IMR-90 (cell line): ENCODE results near the gene EDC4. TPM values are rescaled to one million over a fixed set of nuclear protein-coding genes. Genes with fewer than 3 reads are reported as not detected.
"Not testable (repeated sequence)": the region's sequence is repeated elsewhere in the genome, so short reads cannot be mapped to it uniquely, and the experiment has no call there.

ENCODE experiments used
- ATAC-seq: fragments of 200-7000 bp; cut with Tn5 transposase; 2 replicates; pipeline ENCODE4 v1.9.1; 2020; ENCODE audit warnings: low read depth, mild to moderate bottlenecking, moderate library complexity
- BruUV-seq: library from RNA; stranded (reverse); fragments of 400-500 nt; replicated peaks from 2 replicates; lab custom pipeline; 2021; lab: Mats Ljungman, UMichigan
- CTCF ChIA-PET: fragments of 300-600 bp; formaldehyde crosslinking; extraction: SDS; loops from one replicate; lab custom pipeline; 2021; ENCODE audit warnings: antibody characterized with exemption; lab: Yijun Ruan, JAX
- POLR2A ChIA-PET: fragments of 300-600 bp; sonication (Branson Sonifier 250); formaldehyde crosslinking; loops from one replicate; lab custom pipeline; 2022; ENCODE audit warnings: antibody characterized with exemption; ENCODE audit not compliant: unreplicated experiment; lab: Charles Lee
- DNase-seq: peaks from one replicate; pipeline ENCODE4 v3.0.0; 2013
- H2AFZ ChIP-seq: replicated peaks from 2 replicates; pipeline ENCODE3; 2013; ENCODE audit warnings: low read length, mild to moderate bottlenecking; ENCODE audit not compliant: poor library complexity
- H2AK5ac ChIP-seq: 2 replicates; pipeline ENCODE4 v1.6.1; 2013; ENCODE audit warnings: low read depth, low read length, inconsistent platforms
- H2AK9ac ChIP-seq: replicated peaks from 2 replicates; pipeline ENCODE3; 2013; ENCODE audit warnings: mild to moderate bottlenecking, low read depth, low read length, moderate library complexity; ENCODE audit not compliant: poor library complexity
- H2BK120ac ChIP-seq: 2 replicates; pipeline ENCODE4 v1.6.1; 2013; ENCODE audit warnings: low read depth, low read length, inconsistent platforms
- H2BK15ac ChIP-seq: 3 replicates; pipeline ENCODE4 v1.6.1; 2013; ENCODE audit warnings: low read depth, low read length, inconsistent platforms
- H2BK20ac ChIP-seq: 2 replicates; pipeline ENCODE4 v1.6.1; 2013; ENCODE audit warnings: low read depth, mild to moderate bottlenecking, inconsistent platforms, low read length, moderate library complexity
- H2BK5ac ChIP-seq: 2 replicates; pipeline ENCODE4 v1.6.1; 2013; ENCODE audit warnings: mild to moderate bottlenecking, low read depth, low read length, inconsistent platforms; ENCODE audit not compliant: poor library complexity, severe bottlenecking
- H3K14ac ChIP-seq: replicated peaks from 2 replicates; pipeline ENCODE4 v1.6.1; 2013; ENCODE audit warnings: low read depth, low read length, inconsistent platforms
- H3K18ac ChIP-seq: 2 replicates; pipeline ENCODE4 v1.6.1; 2013; ENCODE audit warnings: low read depth, low read length, control low read depth
- H3K23ac ChIP-seq: 2 replicates; pipeline ENCODE4 v1.6.1; 2013; ENCODE audit warnings: low read depth, low read length, inconsistent platforms
- H3K27ac ChIP-seq: 2 replicates; pipeline ENCODE4 v1.5.1; 2013; ENCODE audit warnings: mild to moderate bottlenecking, control low read depth, low read length; ENCODE audit not compliant: insufficient read depth
- H3K27me3 ChIP-seq: 2 replicates; pipeline ENCODE4 v1.6.1; 2013; ENCODE audit warnings: low read length; ENCODE audit not compliant: control insufficient read depth, insufficient read depth
- H3K36me3 ChIP-seq: 2 replicates; pipeline ENCODE4 v1.6.1; 2013; ENCODE audit warnings: low read length, mixed read lengths; ENCODE audit not compliant: control insufficient read depth, insufficient read depth
- H3K4ac ChIP-seq: 2 replicates; pipeline ENCODE4 v1.6.1; 2013; ENCODE audit warnings: low read depth, low read length, inconsistent platforms
- H3K4me1 ChIP-seq: 2 replicates; pipeline ENCODE4 v1.6.1; 2013; ENCODE audit warnings: low read length, mixed read lengths; ENCODE audit not compliant: control insufficient read depth, insufficient read depth
- H3K4me2 ChIP-seq: 2 replicates; pipeline ENCODE4 v1.6.1; 2013; ENCODE audit warnings: low read depth, mild to moderate bottlenecking, control low read depth, low read length, moderate library complexity
- H3K4me3 ChIP-seq: 2 replicates; pipeline ENCODE4 v1.5.1; 2013; ENCODE audit warnings: low read depth, mild to moderate bottlenecking, control low read depth, low read length, moderate library complexity; ENCODE audit not compliant: insufficient read depth
- H3K56ac ChIP-seq: 2 replicates; pipeline ENCODE4 v1.6.1; 2013; ENCODE audit warnings: low read length, inconsistent platforms; ENCODE audit not compliant: insufficient read depth; ENCODE audit errors: extremely low read depth
- H3K79me1 ChIP-seq, 2 experiments: 2 replicates each; pipeline ENCODE4 v1.6.1; 2013; ENCODE audit warnings: low read length in 2 of 2, inconsistent platforms in 1 of 2, low read depth in 1 of 2
- H3K9ac ChIP-seq: 2 replicates; pipeline ENCODE4 v1.6.1; 2013; ENCODE audit warnings: low read depth, low read length, control low read depth
- H3K9me1 ChIP-seq: 2 replicates; pipeline ENCODE4 v1.6.1; 2013; ENCODE audit warnings: low read length, inconsistent platforms; ENCODE audit not compliant: insufficient read depth
- H3K9me3 ChIP-seq: 2 replicates; pipeline ENCODE4 v1.6.1; 2013; ENCODE audit warnings: low read length; ENCODE audit not compliant: control insufficient read depth, insufficient read depth
- H4K20me1 ChIP-seq: 2 replicates; pipeline ENCODE4 v1.6.1; 2013; ENCODE audit warnings: low read length, inconsistent platforms; ENCODE audit not compliant: insufficient read depth
- H4K5ac ChIP-seq: 2 replicates; pipeline ENCODE4 v1.6.1; 2013; ENCODE audit warnings: mild to moderate bottlenecking, low read depth, low read length, control low read depth
- H4K8ac ChIP-seq, 2 experiments: 2 replicates each; pipeline ENCODE4 v1.6.1; 2013; ENCODE audit warnings: low read depth in 2 of 2, low read length in 2 of 2, control low read depth in 1 of 2, inconsistent platforms in 1 of 2
- H4K91ac ChIP-seq: 2 replicates; pipeline ENCODE4 v1.6.1; 2013; ENCODE audit warnings: low read depth, low read length, inconsistent platforms; ENCODE audit not compliant: insufficient read depth
- WGBS, 2 experiments: methylation state at CpG; one replicate each; pipeline versions ENCODE4 v1.1.5 to v1.1.7; 2013; ENCODE audit warnings: missing lambda C conversion rate in 2 of 2; ENCODE audit not compliant: insufficient read length in 1 of 2; ENCODE audit errors: extremely low coverage in 2 of 2; 5-methylcytosine and 5-hydroxymethylcytosine counted together
- dilution Hi-C: fragments of 300-500 bp; cut with HindIII; formaldehyde crosslinking; loops from one replicate; pipeline ENCODE4 v1.14.3; 2018; ENCODE audit warnings: low sequenced_read_pairs; ENCODE audit not compliant: unreplicated experiment
- in situ Hi-C: fragments of 300-500 bp; cut with MboI; formaldehyde crosslinking; loops from 3 replicates; pipeline ENCODE4 v1.14.3; 2019; ENCODE audit warnings: low sequenced_read_pairs, inconsistent platforms, mixed read lengths
- intact Hi-C: fragments of 100-400 bp; cut with micrococcal nuclease; formaldehyde crosslinking; loops from 2 replicates; pipeline ENCODE4 v1.10.0; 2022
- polyA plus RNA-seq, 3 experiments: library from polyadenylated mRNA; depleted of rRNA; stranded (reverse); fragments of >200 nt; gene quantifications; 2 replicates each; pipeline ENCODE4 v1.2.3, GENCODE V29; 2012; ENCODE audit warnings: low replicate concordance in 1 of 3
- total RNA-seq: library from RNA; depleted of rRNA; stranded (reverse); fragments of >200 nt; gene quantifications from 2 replicates; pipeline ENCODE4 v1.2.3, GENCODE V29; 2012

The EDC4 gene
- total and polyA plus RNA-seq, 2 of the 4 experiments (the other 2 are of a cell fraction), result 33.2 to 64.0 TPM

DNA sequence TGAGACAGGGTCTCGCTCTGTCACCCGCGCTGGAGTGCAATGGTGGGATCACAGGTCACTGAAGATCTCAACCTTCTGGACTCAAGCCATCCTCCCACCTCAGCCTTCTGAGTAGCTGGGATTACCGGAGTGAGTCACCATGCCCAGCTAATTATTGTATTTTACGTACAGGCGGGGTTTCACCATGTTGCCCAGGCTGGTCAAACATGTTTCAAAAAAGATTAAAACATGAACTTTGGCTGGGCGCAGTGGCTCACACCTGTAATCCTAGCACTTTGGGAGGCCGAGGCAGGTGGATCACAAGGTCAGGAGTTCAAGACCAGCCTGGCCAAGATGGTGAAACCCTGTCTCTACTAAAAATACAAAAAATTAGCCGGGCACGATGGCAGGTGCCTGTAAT lies 35.7 kb upstream of the EDC4 start:
- H4K8ac ChIP-seq, dilution Hi-C loops, H3K36me3 ChIP-seq, H3K4me2 ChIP-seq, ATAC-seq, intact Hi-C loops, H2AK5ac ChIP-seq, H3K9me3 ChIP-seq, H3K9ac ChIP-seq, H3K23ac ChIP-seq, H3K14ac ChIP-seq, H4K20me1 ChIP-seq, in situ Hi-C loops, H2BK20ac ChIP-seq, H3K4me3 ChIP-seq, H2BK15ac ChIP-seq, H3K4me1 ChIP-seq, H3K27me3 ChIP-seq, H3K56ac ChIP-seq, H4K91ac ChIP-seq, H3K27ac ChIP-seq, BruUV-seq, H2AK9ac ChIP-seq, POLR2A ChIA-PET, DNase-seq, H3K18ac ChIP-seq, H2BK120ac ChIP-seq, H4K5ac ChIP-seq, CTCF ChIA-PET, H2BK5ac ChIP-seq, H3K4ac ChIP-seq: not testable (repeated sequence)
- Histone ChIP-seq H3K9me1 (peaks cover 11% of the 10 kb centered on the region; the same call in 1 of the 2 replicates), H2AFZ (peak overlapping the region; percentile 51), H3K79me1 (peaks cover 6 to 21% of the 10 kb centered on the region in 2 experiments; a peak in 3 of 4 replicates)
- WGBS, 2 experiments, result 98% methylated on average over 7 of the region's 10 CpGs; no CpG with 5 or more reads in 1 of the 2 experiments
